Right atrium auricular region (tissue), 2 donors: ENCODE measurements around the gene TMEM271. TPM values are rescaled to one million over a fixed set of nuclear protein-coding genes. Genes with fewer than 3 reads are reported as not detected.

Source experiments
- DNase-seq: peaks from one replicate; pipeline ENCODE4 v3.0.0-alpha.2; 2019; ENCODE audit warnings: low spot score
- H3K27ac ChIP-seq, 2 donors: fragments of 200-600 bp; sonication (generic); 1 replicate in 1 of 2; 2 replicates in 1 of 2; pipeline ENCODE4 v1.5.1; 2016 to 2019
- H3K27me3 ChIP-seq, 2 donors: fragments of 200-600 bp; sonication (generic); one replicate each; pipeline versions ENCODE4 v1.5.1 to v1.6.0; 2017 to 2019
- H3K36me3 ChIP-seq: fragments of 200-600 bp; sonication (generic); one replicate; pipeline ENCODE4 v1.5.1; 2016
- H3K4me1 ChIP-seq, 2 donors: fragments of 200-600 bp; sonication (generic); one replicate each; pipeline versions ENCODE4 v1.5.1 to v1.6.0; 2017 to 2019
- H3K4me3 ChIP-seq, 2 donors: fragments of 200-600 bp; sonication (generic); 1 replicate in 1 of 2; 2 replicates in 1 of 2; pipeline ENCODE4 v1.5.1; 2017 to 2019; ENCODE audit warnings: mild to moderate bottlenecking in 1 of 2, moderate library complexity in 1 of 2
- H3K9me3 ChIP-seq, 2 donors: fragments of 200-600 bp; sonication (generic); one replicate each; pipeline ENCODE4 v1.5.1; 2019
- total RNA-seq, 2 donors: library from RNA; depleted of rRNA; stranded (reverse); fragments of >200 nt; gene quantifications; one replicate each; pipeline ENCODE4 v1.1.0, GENCODE V29; 2016
- TF ChIP-seq, protein P1 (sequence below), 2 donors: fragments of 200-600 bp; sonication (generic); IDR thresholded peaks; one replicate each; pipeline ENCODE4 v1.5.1; 2019; ENCODE audit warnings: antibody characterized with exemption in 2 of 2

TMEM271 gene
- total RNA-seq, 2 donors from 2014 or later = not detected

DNA sequence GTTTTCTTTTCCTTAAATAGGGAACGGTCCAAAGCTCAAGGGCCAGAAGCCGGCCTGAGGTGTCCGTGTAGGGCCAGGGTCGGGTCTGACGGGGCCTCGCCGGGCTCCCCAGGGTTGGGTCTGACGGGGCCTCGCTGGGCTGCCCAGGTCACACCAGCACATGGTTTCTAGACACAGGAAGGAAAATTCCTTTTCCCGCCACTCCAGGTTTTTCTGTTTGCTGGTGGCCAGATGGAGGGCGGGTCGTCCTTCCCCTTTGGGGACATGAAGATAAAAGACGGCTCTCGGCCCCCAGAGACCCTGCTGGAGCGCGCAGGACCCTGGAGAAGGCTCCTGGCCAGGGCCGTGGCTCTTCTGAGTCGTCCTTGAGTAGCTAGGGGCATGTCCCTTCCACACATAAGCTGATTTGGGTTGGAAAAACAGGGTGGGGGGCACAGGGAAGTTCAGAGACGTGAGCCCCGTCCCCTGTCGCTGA, 42.0 kb downstream of the TMEM271 start:
- no peaks in the 10 kb centered on the region for H3K27me3 ChIP-seq
- H3K4me3 ChIP-seq = no peak overlapping the region
- H3K4me1 ChIP-seq = no peaks in the 10 kb centered on the region
- no peak for DNase-seq
- H3K9me3 ChIP-seq = no peaks in the 10 kb centered on the region
- H3K36me3 ChIP-seq = peaks cover 60% of the 10 kb centered on the region
- H3K27ac ChIP-seq = no peak overlapping the region
- TF ChIP-seq, protein P1, sequence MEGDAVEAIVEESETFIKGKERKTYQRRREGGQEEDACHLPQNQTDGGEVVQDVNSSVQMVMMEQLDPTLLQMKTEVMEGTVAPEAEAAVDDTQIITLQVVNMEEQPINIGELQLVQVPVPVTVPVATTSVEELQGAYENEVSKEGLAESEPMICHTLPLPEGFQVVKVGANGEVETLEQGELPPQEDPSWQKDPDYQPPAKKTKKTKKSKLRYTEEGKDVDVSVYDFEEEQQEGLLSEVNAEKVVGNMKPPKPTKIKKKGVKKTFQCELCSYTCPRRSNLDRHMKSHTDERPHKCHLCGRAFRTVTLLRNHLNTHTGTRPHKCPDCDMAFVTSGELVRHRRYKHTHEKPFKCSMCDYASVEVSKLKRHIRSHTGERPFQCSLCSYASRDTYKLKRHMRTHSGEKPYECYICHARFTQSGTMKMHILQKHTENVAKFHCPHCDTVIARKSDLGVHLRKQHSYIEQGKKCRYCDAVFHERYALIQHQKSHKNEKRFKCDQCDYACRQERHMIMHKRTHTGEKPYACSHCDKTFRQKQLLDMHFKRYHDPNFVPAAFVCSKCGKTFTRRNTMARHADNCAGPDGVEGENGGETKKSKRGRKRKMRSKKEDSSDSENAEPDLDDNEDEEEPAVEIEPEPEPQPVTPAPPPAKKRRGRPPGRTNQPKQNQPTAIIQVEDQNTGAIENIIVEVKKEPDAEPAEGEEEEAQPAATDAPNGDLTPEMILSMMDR (IDR thresholded peaks at IDR 0.05) = no peak

GRCh38 chr4:533318-534100, 42.6 kb downstream of the TMEM271 start:
- H3K27ac ChIP-seq = no peak overlapping the region
- H3K27me3 ChIP-seq = no peaks in the 10 kb centered on the region
- H3K4me1 ChIP-seq = no peaks in the 10 kb centered on the region
- TF ChIP-seq, protein P1 (IDR thresholded peaks at IDR 0.05) = no peak
- peaks cover 60% of the 10 kb centered on the region for H3K36me3 ChIP-seq
- H3K9me3 ChIP-seq = no peaks in the 10 kb centered on the region
- no peak for DNase-seq
- H3K4me3 ChIP-seq = no peak overlapping the region

GRCh38 chr4:532588-533317, 43.3 kb downstream of the TMEM271 start:
- no peaks in the 10 kb centered on the region for H3K9me3 ChIP-seq
- no peaks in the 10 kb centered on the region for H3K4me1 ChIP-seq
- no peak overlapping the region for H3K27ac ChIP-seq
- TF ChIP-seq, protein P1 (IDR thresholded peaks at IDR 0.05) = no peak
- H3K4me3 ChIP-seq = no peak overlapping the region
- H3K36me3 ChIP-seq = peaks cover 66% of the 10 kb centered on the region
- no peaks in the 10 kb centered on the region for H3K27me3 ChIP-seq
- DNase-seq = no peak

GRCh38 chr4:531721-532565, 44.2 kb downstream of the TMEM271 start:
- DNase-seq = no peak
- Histone ChIP-seq H3K36me3 (peaks cover 74% of the 10 kb centered on the region), H3K27me3 (no peaks in the 10 kb centered on the region), H3K4me3 (no peak overlapping the region), H3K27ac (no peak overlapping the region), H3K4me1 (no peaks in the 10 kb centered on the region), H3K9me3 (no peaks in the 10 kb centered on the region)
- TF ChIP-seq, protein P1 (IDR thresholded peaks at IDR 0.05) = no peak

DNA sequence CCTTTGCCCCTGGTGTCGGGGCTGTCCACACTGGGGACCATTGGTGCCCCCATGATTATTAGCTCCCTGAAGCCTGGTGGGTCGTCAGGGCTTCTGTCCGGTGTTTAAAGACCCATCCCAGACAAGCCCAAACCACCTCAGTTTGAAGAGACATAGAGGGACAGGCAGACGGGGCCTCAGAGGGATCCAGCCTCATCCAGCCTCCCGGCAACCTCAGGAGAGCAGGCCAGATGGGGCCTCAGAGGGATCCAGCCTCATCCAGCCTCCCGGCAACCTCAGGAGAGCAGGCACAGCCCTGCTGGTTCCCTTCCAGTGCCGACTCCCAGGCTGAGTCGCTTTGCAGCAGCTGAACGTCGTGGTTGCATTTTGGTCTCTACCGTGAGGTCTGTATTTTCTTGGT, 45.0 kb downstream of the TMEM271 start:
- no peaks in the 10 kb centered on the region for H3K4me1 ChIP-seq
- no peaks in the 10 kb centered on the region for H3K27me3 ChIP-seq
- DNase-seq = no peak
- no peak overlapping the region for H3K27ac ChIP-seq
- peaks cover 71% of the 10 kb centered on the region for H3K36me3 ChIP-seq
- no peaks in the 10 kb centered on the region for H3K9me3 ChIP-seq
- TF ChIP-seq, protein P1 (IDR thresholded peaks at IDR 0.05) = no peak
- H3K4me3 ChIP-seq = no peak overlapping the region
